PC-3 (cell line): ENCODE measurements around the gene DGKE. TPM values are rescaled to one million over a fixed set of nuclear protein-coding genes. Genes with fewer than 3 reads are reported as not detected.

Experiments
- ATAC-seq: fragments of 200-7000 bp; cut with Tn5 transposase; 2 replicates; pipeline ENCODE4 v1.9.1; 2020; ENCODE audit warnings: mild to moderate bottlenecking, moderate library complexity
- BruUV-seq: library from RNA; stranded (reverse); fragments of 400-500 nt; replicated peaks from 2 replicates; lab custom pipeline; 2021; lab: Mats Ljungman, UMichigan
- CTCF ChIA-PET: fragments of 300-600 bp; sonication (Branson Sonifier 250); formaldehyde crosslinking; loops from one replicate; lab custom pipeline; 2022; ENCODE audit warnings: antibody characterized with exemption; lab: Charles Lee
- POLR2A ChIA-PET: fragments of 300-600 bp; sonication (Branson Sonifier 250); formaldehyde crosslinking; loops from one replicate; lab custom pipeline; 2022; ENCODE audit warnings: antibody characterized with exemption; ENCODE audit not compliant: unreplicated experiment; lab: Charles Lee
- DNase-seq: peaks from one replicate; pipeline ENCODE4 v3.0.0-alpha.2; 2015
- H2AFZ ChIP-seq: fragments of 300-600 bp; sonication (generic); 2 replicates; pipeline ENCODE4 v1.6.0; 2016; ENCODE audit warnings: antibody characterized with exemption, low read length
- H3F3A ChIP-seq: fragments of 300-600 bp; sonication (generic); one replicate; pipeline ENCODE4 v1.6.0; 2017; ENCODE audit warnings: antibody characterized with exemption, low read length, control low read depth, mild to moderate bottlenecking; ENCODE audit not compliant: unreplicated experiment
- H3K27ac ChIP-seq: fragments of 300-600 bp; sonication (generic); 2 replicates; pipeline ENCODE4 v1.5.1; 2016; ENCODE audit warnings: mild to moderate bottlenecking, low read length
- H3K27me3 ChIP-seq: fragments of 300-600 bp; sonication (generic); 2 replicates; pipeline ENCODE4 v1.6.1; 2016; ENCODE audit warnings: low read length, mixed read lengths
- H3K36me3 ChIP-seq: fragments of 300-600 bp; sonication (generic); 2 replicates; pipeline ENCODE4 v1.6.1; 2016; ENCODE audit warnings: low read depth, mixed run types, low read length, mixed read lengths
- H3K4me1 ChIP-seq: fragments of 300-600 bp; sonication (generic); 2 replicates; pipeline ENCODE4 v1.5.1; 2016; ENCODE audit warnings: low read length; ENCODE audit not compliant: insufficient read depth
- H3K4me2 ChIP-seq: fragments of 300-600 bp; sonication (generic); 2 replicates; pipeline ENCODE4 v1.6.0; 2016; ENCODE audit warnings: low read length
- H3K4me3 ChIP-seq: fragments of 300-600 bp; sonication (generic); 2 replicates; pipeline ENCODE4 v1.5.1; 2016; ENCODE audit warnings: mild to moderate bottlenecking, low read length, mixed read lengths
- H3K79me2 ChIP-seq: fragments of 300-600 bp; sonication (generic); 2 replicates; pipeline ENCODE4 v1.6.1; 2017; ENCODE audit warnings: low read length, mixed read lengths
- H3K9ac ChIP-seq: fragments of 300-600 bp; sonication (generic); 2 replicates; pipeline ENCODE4 v1.6.0; 2016; ENCODE audit warnings: mild to moderate bottlenecking, low read length
- H3K9me2 ChIP-seq: fragments of 300-600 bp; sonication (generic); replicated peaks from 2 replicates; pipeline ENCODE4 v1.6.1; 2016; ENCODE audit warnings: mixed run types, low read length, mixed read lengths
- H3K9me3 ChIP-seq: fragments of 300-600 bp; sonication (generic); 2 replicates; pipeline ENCODE4 v1.6.1; 2016; ENCODE audit warnings: low read length, mixed read lengths
- H4K20me1 ChIP-seq: fragments of 300-600 bp; sonication (generic); 2 replicates; pipeline ENCODE4 v1.6.1; 2016; ENCODE audit warnings: low read length, mixed read lengths
- EZH2 ChIP-seq: fragments of 300-600 bp; sonication (generic); IDR thresholded peaks from one replicate; pipeline ENCODE4 v1.6.1; 2017; ENCODE audit warnings: antibody characterized with exemption, mild to moderate bottlenecking, low read length; ENCODE audit not compliant: unreplicated experiment
- EZH2phosphoT487 ChIP-seq: fragments of 300-600 bp; sonication (generic); IDR thresholded peaks from 2 replicates; pipeline ENCODE4 v1.6.1; 2018; ENCODE audit warnings: mild to moderate bottlenecking, antibody characterized with exemption, low read length, borderline replicate concordance
- intact Hi-C: fragments of 100-400 bp; cut with micrococcal nuclease; formaldehyde crosslinking; loops from 2 replicates; pipeline ENCODE4 v1.9.0; 2023
- total RNA-seq: library from RNA; depleted of rRNA; stranded (reverse); fragments of >200 nt; gene quantifications from 2 replicates; pipeline ENCODE4 v1.2.3, GENCODE V29; 2014
- TF ChIP-seq, protein P1 (sequence below): fragments of 300-600 bp; sonication (generic); conservative IDR thresholded peaks from 2 replicates; pipeline ENCODE4 v1.5.1; 2017; ENCODE audit warnings: antibody characterized with exemption, low read depth, mild to moderate bottlenecking, low read length

DGKE gene
- total RNA-seq, 1 experiment from 2014 or later = 8.4 TPM

- Histone ChIP-seq H3K36me3 (no peaks in the 10 kb centered on the region), H3K4me2 (no peak overlapping the region), H3K4me3 (no peak overlapping the region), H3F3A (no peaks in the 10 kb centered on the region), H3K27me3 (no peaks in the 10 kb centered on the region), H3K79me2 (no peaks in the 10 kb centered on the region), H4K20me1 (no peaks in the 10 kb centered on the region), H3K9me2 (no peaks in the 10 kb centered on the region), H2AFZ (no peak overlapping the region), H3K9me3 (no peaks in the 10 kb centered on the region), H3K9ac (no peak overlapping the region), H3K4me1 (no peaks in the 10 kb centered on the region), H3K27ac (no peak overlapping the region)
- CTCF ChIA-PET = no interaction called here
- POLR2A ChIA-PET = no interaction called here
- intact Hi-C loops = no loop called here
- DNase-seq (no peak), ATAC-seq (no peak)
- no peak for TF ChIP-seq EZH2phosphoT487
- no peak for TF ChIP-seq EZH2
- TF ChIP-seq, protein P1, sequence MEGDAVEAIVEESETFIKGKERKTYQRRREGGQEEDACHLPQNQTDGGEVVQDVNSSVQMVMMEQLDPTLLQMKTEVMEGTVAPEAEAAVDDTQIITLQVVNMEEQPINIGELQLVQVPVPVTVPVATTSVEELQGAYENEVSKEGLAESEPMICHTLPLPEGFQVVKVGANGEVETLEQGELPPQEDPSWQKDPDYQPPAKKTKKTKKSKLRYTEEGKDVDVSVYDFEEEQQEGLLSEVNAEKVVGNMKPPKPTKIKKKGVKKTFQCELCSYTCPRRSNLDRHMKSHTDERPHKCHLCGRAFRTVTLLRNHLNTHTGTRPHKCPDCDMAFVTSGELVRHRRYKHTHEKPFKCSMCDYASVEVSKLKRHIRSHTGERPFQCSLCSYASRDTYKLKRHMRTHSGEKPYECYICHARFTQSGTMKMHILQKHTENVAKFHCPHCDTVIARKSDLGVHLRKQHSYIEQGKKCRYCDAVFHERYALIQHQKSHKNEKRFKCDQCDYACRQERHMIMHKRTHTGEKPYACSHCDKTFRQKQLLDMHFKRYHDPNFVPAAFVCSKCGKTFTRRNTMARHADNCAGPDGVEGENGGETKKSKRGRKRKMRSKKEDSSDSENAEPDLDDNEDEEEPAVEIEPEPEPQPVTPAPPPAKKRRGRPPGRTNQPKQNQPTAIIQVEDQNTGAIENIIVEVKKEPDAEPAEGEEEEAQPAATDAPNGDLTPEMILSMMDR = no peak
- BruUV-seq = no TSS peak
These were observed 47.8 kb downstream of the DGKE start for GRCh38 chr17:56881685-56882295.

GRCh38 chr17:56883616-56884015 lies 49.7 kb downstream of the DGKE start:
- intact Hi-C loops = no loop called here
- H3K4me1 ChIP-seq = no peaks in the 10 kb centered on the region
- H3K27ac ChIP-seq = no peak overlapping the region
- H3K9me3 ChIP-seq = peaks cover 7% of the 10 kb centered on the region; the same call in 1 of the 2 replicates
- H3K27me3 ChIP-seq = no peaks in the 10 kb centered on the region
- DNase-seq = no peak
- no TSS peak for BruUV-seq
- CTCF ChIA-PET = interaction anchor here (0.6 to 0.7 kb wide), 2 partner anchors 156 to 290 kb away, joined by 4 to 5 read pairs; partner anchors contain the start of gene NOG
- no peaks in the 10 kb centered on the region for H3K79me2 ChIP-seq
- no peak overlapping the region for H3K9ac ChIP-seq
- H3K4me3 ChIP-seq = no peak overlapping the region
- H4K20me1 ChIP-seq = no peaks in the 10 kb centered on the region
- H3K36me3 ChIP-seq = peaks cover 16% of the 10 kb centered on the region
- no peak for ATAC-seq
- H3K4me2 ChIP-seq = no peak overlapping the region
- TF ChIP-seq EZH2phosphoT487 (no peak), EZH2 (no peak)
- TF ChIP-seq, protein P1 = no peak
- POLR2A ChIA-PET = no interaction called here
- H2AFZ ChIP-seq = no peak overlapping the region
- H3K9me2 ChIP-seq = no peaks in the 10 kb centered on the region
- H3F3A ChIP-seq = no peaks in the 10 kb centered on the region
